ENCODE results near the gene CALY.
"Not testable (repeated sequence)": the region's sequence is repeated elsewhere in the genome, so short reads cannot be mapped to it uniquely, and the experiment has no call there.

Gene CALY

DNA sequence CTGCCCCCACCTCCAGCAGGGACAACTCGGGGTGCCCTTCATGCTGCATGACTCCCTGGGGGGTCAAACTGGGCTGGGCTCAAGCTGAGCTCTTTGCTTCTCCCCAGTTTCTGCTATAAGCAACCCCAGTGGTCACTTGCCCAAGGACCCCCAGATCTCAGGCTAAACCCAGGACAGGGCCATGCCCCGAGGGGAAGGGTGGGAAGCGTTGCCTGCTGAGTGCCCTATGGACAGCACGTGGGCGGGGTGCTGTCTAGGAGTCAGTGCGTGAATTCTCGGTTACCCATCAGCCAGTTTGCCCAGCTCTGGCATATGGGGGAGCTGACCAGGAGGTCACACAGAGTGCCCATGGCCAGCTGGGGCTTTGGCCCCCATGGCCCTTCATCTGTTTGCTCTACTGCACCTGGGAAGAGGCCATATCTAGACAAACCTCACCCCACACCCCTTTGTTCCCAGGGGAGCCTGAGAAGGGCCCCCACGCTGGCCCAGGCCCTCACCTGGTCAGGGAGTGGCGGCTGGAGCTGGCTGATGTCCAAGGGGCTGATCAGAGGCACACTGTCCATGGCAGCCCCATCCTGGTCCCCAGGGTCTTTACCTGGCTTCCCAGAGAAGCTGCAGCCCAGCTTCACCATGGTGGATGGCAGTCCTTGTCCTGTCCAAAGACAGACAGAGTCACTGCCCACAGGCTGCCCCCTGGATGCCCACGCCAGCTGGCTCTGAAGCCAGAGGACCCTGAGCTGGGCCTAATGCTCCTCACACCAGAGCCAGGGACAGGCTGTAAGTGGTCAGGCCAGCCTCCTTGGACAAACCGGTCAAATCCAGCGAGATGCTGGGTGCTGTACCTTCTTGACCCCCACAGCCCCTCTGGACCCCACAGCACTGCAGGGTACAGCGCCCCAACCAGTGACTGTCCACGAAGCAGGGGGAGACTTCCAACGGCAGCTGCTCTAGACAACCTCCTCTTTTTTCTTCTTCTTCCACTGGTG lies 8.0 kb downstream of the CALY start:
- DNase-seq: no peak

DNA sequence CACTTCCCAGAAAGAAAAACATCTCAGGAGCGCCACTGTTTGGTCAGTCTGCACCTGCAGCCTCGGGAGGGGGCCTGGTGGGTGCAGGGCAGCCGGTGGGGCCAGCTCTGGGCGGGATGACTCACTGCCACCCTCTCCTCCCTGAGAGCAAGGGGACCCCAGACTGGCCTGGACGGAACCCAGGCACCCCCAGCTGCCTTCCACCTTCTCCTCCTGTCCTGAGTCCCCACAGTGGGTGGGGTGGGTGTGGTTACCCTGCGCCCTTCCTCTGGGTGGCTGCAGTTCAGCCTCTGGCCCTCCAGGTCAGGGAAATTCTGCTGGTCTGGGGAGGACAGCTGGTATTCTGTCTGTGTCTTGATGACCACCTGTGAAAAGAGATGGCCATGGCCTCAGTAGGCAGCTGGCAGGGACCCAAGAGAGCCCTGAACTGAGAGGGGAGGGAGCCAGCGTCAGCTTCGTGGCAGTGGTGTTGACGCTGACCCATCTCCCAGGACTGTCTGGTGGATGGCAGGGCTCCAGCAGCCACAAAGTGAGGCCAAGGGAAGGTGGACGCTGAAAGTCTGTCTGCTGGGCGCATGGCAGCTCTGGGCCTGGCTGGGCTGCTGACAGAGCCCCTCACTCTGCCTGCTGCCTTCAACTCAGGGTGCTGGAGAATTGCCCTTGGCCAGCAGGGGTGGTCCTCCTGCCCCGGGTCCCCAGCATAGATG lies 8.9 kb downstream of the CALY start:
- DNase-seq: no peak

DNA sequence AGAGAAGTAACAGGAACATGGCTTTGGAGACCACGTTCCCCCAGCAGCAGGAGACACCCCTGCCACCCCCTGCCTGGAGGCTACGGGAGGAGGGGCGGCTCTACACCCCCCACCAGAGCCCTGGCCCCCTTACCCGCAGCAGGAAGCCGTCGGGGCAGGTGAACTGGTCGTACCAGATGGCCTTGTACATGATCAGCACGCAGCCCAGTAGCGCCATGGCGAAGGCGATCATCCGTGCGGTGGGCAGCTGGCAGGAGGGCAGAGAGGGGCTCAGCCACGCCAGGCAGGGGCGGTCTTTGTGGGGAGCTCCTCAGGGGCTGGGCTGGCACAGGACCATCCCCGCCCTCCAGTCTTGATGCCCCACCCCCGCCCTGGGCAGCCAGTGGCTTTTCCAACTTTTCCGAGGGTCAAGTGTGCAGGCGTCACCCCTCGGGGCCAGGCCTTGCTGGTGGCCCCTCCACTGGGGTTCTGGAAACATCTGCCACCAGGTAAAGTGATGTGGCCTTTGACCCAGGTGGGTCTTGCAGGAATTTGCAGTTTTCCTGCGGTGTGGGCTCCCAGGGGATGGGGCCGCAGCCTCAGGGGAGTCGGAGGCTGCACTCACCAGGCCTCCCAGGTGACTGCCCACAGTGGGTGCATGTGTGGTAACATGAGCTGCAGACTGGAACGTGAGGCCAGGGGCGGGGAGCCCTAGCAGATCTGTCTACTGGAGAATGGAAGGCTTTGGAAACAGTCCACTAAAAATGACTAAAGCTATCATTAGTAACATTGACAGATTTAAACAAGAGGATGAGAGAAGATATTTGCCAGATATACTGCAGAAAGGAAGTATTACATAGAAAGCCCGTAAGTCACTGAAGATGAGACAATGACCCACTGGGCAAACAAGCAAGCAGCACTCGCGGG lies 9.7 kb downstream of the CALY start:
- no peak for DNase-seq

DNA sequence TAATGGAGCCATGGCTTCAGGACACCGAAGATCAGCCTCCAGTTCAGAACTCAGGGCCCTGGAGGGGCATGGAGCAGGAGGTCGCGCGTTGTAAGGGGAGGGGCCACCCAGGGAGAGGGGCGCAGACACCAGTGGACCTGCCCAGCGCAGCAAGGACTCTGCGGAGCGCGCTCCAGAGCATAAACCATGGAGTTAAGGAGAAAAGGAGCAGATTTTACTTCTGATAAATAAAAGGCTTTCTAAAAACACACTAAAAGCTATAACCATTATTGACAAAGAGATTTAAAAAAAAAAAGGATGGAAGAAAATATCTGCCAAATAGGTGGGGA lies 10.5 kb downstream of the CALY start:
- DNase-seq: no peak

DNA sequence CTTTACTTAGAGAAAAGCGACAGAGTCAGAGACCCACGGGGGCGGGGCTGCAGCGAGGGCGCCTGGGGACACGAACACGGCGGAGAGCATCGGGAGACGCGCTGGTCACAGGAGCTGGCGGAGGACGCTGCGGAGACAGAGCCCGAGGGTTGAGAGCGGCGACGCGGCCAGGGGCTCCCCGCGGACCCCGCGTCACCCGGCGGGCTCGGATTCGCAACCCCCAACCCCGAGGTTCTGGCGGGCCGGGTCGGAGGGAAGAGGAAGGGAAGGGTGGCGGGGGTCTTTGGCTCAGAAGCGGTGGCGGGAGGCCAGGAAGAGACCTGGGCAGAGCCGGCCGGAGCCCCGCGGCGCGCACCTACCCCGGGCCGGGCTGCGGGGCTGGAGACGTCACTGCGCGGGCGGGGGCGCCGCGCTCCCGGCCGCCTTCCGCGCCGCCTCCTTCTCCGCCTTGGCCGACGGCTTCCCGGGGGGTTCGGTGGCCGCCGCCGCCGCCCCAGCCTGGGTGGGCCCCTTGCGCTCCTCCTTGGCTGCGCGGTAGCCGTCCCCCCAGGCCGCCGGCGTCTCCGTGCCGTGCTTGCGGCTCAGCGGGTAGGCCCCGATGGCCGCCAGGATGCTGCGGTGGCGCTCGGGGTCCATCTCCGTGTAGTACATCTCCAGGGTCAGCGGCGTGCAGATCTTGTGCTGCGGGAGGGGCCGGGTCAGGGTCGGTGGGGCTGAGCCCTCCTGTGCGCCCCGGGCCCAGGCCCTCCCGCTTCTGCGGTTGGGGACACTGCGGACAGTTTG lies 11.1 kb downstream of the CALY start:
- peak; percentile 34 for DNase-seq

DNA sequence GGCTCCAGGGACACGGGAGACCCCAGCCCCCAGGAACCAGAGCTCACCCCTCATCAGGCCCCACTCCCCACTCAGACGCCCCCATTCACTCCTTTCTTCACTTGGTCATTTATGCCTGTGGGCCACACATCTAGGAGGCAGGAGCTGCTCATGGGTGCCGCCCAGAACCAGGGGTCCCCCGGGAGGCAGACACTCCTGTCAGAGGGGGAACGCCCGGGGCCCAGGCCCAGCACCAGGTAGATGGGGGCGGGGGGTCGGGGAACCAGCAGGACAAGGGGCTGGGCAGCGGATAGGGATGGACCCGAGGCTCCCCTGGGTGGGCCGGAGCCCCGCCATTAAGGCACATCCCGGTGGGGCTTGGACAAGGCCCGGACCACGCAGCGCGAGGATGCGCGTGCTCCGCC lies 11.8 kb downstream of the CALY start:
- DNase-seq: no peak

DNA sequence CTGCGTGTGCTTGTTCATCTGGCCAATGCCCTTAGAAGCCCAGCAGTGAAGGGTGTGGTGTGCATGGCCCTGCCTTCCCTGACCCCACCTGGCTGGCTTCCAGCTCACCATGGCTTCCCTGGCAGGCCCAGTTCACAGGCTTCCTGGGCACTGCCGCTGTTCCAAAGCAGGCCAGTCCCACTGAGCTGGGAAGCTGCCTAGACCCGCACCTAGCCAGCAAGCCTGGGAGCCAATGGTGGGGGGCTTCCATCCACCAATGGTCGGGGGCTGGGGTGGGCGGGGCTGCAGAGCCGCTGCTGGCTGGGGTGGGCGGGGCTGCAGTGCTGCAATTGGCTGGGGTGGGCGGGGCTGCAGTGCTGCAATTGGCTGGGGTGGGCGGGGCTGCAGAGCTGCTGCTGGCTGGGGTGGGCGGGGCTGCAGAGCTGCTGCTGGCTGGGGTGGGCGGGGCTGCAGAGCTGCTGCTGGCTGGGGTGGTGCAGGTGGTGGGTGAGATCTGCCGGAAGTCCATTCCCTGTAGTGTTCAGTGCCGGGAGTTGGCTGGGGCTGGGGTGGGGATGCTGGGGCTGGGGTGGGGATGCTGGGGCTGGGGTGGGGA lies 12.4 kb downstream of the CALY start:
- peak; percentile 80 for DNase-seq

DNA sequence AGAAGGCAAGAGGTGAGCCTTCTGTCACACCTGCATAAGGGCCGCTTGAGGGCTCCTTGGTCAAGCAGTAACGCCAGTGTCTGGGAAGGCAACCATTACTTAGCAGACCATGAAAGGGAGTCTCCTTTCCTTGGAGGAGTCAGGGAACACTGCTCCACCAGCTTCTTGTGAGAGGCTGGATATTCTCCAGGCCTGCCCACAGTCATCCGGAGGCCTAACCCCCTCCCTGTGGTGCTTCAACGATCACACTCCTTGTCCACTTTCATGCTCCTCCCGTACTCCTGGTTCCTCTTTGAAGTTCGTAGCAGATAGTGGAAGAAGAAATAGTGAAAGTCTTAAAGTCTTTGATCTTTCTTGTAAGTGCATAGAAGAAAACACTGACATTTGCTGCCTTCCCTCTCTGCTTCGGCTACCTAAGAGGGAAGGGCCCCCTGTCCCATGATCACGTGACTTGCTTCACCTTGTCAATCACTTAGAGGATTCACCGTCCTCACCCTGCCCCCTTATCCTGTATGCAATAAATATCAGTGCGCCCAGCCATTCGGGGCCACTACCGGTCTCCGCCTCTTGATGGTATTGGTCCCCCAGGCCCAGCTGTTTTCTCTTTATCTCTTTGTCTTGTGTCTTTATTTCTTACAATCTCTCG lies 14.5 kb downstream of the CALY start:
- DNase-seq: not testable (repeated sequence)

DNA sequence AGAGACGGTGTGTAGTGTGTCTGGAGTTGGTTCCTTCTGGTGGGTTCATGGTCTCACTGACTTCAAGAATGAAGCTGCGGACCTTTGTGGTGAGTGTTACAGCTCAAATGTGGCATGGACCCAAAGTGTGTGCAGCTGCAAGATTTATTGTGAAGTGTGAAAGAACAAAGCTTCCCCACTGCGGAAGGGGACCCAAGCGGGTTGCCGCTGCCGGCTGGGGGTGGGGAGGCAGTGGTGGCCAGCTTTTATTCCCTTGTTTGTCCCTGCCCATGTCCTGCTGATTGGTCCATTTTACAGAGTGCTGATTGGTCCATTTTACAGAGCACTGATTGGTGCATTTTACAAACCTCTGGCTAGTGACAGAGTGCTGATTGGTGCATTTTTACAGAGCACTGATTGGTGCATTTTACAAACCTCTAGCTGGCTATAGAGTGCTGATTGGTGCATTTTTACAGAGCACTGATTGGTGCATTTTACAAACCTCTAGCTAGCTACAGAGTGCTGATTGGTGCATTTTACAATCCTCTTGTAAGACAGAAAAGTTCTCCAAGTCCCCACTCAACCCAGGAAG lies 15.8 kb downstream of the CALY start:
- not testable (repeated sequence) for DNase-seq

DNA sequence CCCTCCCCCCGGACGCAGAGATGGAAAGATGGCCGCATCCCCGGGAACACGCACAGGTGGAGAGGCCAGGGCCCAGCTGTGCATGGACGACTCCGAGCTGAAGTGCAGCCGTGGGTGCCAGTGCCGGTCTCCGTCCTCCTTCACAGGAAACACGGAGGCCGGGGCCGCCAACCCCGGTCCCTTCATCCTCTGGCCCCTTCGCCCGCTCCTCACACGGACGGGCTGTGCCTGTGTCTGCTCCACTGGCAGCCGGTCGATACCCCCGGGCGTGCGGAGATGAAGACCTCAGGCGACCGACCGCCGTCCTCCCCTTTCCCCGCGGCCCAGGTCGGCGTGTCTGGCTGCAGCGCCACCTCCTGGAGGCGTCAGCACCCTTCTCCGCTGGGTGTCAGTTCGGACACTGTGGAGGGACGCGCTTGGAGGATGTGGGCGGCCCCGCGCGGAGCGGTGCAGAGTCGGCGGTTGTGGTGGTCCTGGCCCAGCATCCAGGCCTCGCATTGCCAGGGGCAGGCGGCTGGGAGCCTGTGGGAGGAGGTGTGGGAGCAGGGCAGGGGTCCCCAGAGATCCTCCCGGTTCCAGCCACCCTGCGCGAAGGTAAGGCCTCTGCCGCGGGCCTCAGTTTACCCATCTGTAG lies 18.1 kb downstream of the CALY start:
- peak; percentile 77 for DNase-seq

DNA sequence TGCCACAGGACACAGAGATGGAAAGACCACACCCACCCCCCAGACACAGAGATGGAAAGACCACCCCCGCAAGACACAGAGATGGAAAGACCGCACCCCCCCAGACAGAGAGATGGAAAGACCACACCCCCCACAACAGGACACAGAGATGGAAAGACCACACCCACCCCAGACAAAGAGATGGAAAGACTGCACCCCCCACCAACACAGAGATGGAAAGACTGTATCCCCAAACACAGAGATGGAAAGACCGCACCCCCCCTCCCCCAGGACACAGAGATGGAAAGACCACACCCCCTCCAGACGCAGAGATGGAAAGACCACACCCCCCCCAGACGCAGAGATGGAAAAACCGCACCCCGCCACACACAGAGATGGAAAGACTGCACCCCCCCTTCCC lies 20.0 kb downstream of the CALY start:
- DNase-seq: no peak

DNA sequence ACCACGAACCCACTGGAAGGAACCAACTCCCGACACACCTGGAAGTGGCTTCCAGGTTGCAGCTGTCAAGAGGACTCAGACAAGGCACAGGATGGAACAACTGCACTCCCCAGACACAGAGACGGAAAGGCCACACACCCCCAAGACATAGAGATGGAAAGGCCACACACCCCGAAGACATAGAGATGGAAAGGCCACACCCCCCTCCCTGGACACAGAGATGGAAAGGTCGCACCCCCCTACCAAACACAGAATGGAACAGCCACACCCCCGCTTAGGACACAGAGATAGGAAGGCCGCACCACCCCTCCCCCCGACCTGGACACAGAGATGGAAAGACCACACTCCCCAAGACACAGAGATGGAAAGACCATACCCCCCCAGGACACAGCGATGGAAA lies 20.4 kb downstream of the CALY start:
- DNase-seq: no peak

DNA sequence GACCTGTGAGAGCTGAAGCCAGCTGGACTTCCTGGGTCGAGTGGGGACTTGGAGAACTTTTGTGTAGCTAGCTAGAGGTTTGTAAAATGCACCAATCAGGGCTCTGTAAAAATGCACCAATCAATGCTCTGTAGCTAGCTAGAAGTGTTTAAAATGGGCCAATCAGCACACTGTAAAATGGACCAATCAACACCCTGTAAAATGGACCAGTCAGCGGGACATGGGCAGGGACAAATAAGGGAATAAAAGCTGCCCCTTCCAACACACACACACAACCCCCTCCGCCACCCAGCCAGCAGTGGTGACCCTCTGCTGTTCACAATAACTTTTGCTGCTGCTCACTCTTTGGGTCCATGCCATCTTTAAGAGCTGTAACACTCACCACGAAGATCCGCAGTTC lies 20.8 kb downstream of the CALY start:
- DNase-seq: no peak

DNA sequence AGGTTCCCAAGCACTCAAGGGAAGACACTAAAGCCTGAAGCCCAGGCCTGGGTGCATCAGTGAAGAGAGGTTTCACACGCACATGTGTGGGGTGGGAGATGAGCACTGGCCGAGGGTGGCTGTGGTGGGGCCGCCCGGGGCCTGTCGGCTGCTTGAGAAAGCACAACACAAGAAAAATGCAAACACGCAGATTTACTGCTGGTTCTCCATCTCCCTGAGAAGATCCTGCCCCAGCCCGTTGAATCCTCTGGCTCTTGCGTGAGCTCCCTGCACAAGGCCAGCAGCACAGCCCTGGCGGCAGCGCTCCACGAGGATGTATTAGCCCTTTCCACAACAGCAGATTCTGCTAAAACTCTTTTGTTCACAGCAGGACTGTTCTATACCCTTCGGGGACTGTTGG lies 21.8 kb downstream of the CALY start:
- no peak for DNase-seq

DNA sequence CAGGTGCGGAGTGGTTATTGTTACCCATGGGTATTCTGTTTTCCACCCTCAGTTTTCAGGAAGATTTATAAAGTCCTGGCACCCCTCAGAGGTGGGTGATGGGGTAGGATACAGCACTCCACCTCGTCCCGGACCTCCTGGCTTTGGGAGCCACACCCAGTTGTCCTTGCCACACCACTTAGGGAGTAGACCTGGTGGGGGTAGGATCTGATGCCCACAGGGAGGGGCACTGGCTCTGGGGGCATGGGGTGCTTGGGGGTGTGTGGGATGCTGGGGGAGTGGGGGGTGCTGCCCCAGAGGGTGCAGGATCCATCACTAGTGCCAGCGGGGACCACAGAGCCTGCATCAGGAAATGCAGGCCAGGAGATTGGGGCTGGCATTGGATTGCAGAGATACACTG lies 23.5 kb downstream of the CALY start:
- no peak for DNase-seq

DNA sequence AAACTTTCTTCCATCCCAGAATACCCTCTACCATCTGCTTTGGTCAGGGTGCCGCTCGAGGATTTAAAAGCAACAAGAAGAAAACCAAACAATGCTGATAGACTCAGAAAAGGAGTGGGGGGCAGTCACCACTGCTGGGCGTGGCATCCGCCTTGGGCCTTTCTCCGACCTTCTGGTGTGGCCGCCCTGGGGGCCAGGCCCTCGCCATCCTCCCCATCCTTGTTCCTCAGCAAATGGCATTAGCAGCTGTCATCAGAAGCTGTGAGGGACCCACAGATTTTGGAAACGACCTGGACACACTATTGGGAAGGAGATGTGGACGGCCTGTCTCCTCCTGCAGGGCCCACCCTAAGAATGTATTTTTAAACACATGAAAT lies 23.9 kb downstream of the CALY start:
- no peak for DNase-seq

DNA sequence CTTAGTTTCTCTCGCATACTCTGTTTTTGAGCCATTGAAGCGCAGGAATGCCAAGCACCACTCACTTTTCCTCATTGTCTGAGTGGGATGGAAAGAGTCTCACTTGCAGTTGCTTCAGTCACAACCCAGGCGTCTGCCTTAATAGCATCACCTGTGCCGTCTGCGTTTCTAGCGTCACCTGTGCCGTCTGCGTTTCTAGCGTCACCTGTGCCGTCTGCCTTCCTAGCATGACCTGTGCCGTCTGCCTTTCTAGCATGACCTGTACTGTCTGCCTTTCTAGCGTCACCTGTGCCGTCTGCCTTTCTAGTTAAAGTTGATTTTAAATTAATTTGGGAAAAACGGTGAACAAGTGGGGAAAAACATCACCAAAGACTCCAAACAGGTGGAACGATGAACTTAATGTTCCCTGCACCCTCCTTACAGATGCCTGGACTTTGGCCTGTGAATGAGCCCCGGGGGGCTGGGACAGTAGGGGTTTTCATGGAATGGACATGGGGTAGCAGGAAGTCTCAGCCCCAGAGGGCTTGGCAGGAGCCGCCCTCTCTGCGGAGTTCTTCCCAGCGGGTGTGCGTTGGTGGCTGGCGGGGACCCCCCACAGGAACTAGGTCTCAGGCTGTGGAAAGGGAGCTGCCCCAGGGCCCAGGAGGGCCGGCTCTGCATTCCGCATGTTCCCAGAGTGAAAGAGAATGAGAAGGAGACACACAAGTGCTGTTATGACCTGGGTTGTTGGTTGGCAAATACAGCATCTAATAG lies 24.5 kb downstream of the CALY start:
- DNase-seq: no peak

DNA sequence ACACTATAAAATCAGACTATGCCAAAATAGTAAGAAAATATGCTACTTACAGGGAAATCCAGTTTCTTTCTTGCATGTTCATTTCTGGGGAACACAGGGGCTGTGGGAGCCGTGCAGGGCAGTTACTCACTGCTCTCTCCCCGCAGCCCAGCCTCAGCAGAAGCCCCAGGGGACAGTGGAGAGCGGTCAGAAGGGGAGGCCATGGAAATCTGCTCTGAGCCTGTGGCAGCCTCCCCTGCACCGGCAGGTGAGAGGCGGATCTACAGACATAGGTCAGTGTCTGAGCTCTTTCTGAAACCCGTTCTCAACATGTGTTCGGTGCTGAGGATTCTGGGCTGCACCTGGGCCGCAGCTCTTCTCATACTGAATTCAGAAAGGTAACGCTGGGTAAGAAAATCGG lies 25.1 kb downstream of the CALY start:
- no peak for DNase-seq

DNA sequence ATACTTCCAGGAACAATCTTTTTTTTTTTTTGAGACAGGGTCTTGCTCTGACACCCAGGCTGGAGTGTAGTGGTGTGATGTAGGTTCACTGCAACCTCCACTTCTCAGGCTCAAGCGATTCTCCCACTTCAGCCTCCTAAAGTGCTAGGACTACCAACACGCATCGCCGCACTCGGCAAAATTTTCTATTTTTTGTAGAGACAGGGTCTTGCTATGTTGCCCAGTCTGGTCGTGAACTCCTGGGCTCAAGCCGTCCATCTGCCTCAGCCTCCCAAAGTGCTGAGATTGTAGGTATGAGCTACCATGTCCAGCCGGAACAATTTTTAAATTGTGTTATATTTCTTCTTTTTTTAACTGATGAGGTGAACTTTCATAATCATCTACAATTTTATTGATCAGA lies 25.9 kb downstream of the CALY start:
- DNase-seq: no peak

DNA sequence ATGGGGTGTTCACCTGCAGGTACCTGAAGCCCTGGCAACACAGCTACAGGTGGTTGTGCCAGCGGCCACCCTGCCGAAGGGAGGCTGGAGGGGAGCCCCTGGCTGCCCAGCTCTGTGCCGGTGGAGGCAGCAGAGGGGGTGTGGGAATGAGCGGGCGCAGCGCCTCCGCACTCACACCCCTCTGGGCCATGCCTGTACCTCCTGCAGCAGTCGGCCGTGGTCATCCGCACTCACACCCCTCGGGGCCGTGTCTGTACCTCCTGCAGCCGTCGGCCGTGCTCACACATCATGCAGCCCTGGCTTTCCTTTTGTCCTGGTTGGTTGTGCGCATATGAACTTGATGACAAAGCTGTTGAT lies 26.3 kb downstream of the CALY start:
- DNase-seq: no peak

Measured in CD4-positive, alpha-beta T cell treated with Interleukin-21 for 1 hour (primary cell).